CD4-positive, alpha-beta T cell treated with Interleukin-12 subunit alpha and Interleukin-12 subunit beta, for 1 hour (primary cell): ENCODE measurements around the gene IFRD2.
"Not testable (repeated sequence)": the region's sequence is repeated elsewhere in the genome, so short reads cannot be mapped to it uniquely, and the experiment has no call there.

Experiments used
- DNase-seq: peaks from one replicate; pipeline ENCODE4 v3.0.0-alpha.2; 2020

Gene IFRD2

GRCh38 chr3:50279255-50280016, 12.8 kb downstream of the IFRD2 start:
- no peak for DNase-seq

- DNase-seq, result no peak
These were observed 13.4 kb downstream of the IFRD2 start, which contains the start of gene LSMEM2 for GRCh38 chr3:50278880-50279224. TSS of gene LSMEM2 (plus strand) at chr3:50279087. CDS start at chr3:50279114, 27 bp downstream.

DNA sequence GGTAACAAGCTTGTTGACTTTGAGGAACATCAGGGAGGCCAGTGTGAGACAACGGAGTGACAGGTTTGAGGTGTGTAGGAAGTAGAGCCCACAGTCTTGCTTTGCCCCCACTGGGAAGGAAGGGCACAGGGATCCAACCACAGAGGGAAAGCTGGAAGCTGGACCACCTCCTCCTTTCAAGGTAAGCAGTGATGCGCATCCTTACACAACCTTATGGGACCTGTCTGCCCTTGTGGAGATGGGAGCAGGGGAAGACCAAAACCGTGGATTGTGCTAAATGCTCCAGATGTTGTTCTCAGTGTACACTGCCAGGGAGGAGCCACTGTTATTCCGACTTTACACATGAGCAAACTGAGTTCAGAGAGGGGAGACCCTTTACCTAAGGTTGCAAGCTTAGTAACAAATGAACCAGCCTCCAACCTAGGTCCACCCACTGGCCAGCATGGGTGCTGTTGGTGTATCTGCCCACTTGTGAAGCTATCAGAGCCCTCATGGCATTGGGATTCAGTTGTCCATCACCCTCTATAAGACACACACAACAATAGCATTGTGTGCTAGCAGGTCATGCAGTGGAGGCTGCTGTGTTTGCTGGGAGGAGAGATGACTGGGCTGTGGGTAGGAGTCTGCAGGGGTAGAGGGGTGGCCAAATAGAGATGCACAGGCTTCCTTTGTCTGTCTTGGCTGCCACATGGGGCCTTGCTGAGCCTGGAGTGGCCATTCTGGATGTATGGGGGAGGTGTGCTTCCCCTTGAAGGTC, 13.9 kb downstream of the IFRD2 start:
- no peak for DNase-seq

DNA sequence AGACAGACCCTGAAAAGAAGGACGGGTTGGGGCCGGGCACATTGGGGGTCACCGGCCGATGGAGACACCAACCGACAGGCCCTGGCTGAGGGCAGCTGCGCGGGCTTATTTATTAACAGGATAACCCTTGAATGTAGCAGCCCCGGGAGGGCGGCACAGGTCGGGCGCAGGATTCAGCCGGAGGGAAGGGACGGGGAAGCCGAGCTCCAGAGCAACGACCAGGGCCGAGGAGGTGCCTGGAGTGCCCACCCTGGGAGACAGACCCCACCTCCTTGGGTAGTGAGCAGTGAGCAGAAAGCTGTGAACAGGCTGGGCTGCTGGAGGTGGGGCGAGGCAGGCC, 15.5 kb downstream of the IFRD2 start:
- no peak for DNase-seq

- peak; percentile 27 for DNase-seq
These were observed 16.1 kb downstream of the IFRD2 start for GRCh38 chr3:50275996-50276761.

DNA sequence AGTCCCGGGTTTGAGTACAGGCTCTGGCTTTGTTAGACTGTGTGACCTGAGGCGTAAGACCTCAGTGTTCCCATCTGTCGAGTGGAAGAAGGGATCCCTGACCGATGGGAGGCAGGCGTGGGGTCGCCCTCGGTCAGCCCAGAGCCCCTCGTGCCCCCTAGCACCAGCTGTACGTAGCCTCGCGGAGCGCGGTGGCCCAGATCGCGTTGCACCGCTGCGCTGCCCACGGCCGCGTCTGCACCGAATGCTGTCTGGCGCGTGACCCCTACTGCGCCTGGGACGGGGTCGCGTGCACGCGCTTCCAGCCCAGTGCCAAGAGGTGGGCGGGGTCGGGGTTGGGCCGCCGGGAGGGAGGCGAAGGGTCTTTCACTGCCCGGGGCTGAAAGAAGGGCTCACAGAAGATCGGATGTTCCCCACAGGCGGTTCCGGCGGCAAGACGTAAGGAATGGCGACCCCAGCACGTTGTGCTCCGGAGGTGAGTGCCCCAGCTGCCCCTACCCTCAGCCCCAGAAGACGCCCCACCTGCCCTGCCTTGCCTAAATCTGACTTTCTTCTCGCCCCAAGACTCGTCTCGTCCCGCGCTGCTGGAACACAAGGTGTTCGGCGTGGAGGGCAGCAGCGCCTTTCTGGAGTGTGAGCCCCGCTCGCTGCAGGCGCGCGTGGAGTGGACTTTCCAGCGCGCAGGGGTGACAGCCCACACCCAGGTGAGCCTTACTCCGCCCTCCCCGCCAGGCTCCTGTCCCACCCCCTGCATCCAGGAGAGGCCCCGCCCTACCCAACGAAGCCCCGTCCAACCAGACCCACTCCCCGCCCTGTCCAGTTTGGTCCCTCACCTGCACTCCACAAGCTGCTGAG, 16.9 kb downstream of the IFRD2 start:
- DNase-seq, result no peak

DNA sequence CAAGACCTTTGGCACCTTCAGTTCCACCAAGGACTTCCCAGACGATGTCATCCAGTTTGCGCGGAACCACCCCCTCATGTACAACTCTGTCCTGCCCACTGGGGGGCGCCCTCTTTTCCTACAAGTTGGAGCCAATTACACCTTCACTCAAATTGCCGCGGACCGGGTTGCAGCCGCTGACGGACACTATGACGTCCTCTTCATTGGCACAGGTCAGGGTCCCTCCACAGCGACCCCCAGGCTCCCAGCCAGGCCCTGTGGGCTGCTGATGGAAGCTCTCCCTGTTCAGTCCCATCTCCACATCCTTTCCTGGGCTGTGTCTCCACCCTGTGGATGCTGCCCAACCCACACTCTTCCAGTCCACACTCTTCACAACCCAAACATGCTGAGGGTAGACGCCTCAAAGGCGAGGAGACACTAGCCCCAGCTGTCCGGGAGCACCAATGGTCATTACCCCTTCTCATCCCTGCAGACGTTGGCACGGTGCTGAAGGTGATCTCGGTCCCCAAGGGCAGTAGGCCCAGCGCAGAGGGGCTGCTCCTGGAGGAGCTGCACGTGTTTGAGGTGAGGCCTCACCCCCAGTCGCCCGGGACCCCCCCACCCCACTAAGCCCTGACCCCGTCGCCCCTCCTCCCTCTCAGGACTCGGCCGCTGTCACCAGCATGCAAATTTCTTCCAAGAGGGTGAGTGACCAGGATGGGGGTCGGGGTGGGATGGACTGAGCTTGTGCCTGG, 17.7 kb downstream of the IFRD2 start:
- peak; percentile 71 for DNase-seq

DNA sequence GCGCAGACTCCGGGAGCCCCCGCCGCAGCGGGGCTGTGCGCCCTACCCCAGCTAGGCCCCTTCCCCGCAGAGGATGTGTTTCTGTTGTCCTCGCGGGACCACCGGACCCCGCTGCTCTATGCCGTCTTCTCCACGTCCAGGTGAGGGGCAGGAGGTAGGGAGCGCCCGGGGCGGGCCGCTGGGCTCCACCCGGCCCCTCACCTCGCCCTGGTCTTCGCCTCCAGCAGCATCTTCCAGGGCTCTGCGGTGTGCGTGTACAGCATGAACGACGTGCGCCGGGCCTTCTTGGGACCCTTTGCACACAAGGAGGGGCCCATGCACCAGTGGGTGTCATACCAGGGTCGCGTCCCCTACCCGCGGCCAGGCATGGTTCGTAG, 18.6 kb downstream of the IFRD2 start:
- no peak for DNase-seq

- DNase-seq, result peak; percentile 87
These were observed 19.1 kb downstream of the IFRD2 start for GRCh38 chr3:50272911-50273688.

DNA sequence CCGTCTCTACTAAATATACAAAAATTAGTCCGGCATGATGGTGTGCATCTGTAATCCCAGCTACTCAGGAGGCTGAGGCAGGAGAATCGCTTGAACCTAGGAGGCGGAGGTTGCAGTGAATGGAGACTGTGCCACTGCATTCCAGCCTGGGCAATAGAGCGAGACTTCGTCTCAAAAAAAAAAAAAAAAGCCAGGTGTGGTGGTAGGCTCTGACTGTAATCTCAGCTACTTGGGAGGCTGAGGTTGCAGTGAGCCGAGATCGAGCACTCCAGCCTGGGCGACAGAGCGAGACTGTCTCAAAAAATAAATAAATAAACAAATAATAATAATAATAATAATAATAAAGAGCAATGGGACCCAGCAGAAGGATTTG, 19.7 kb downstream of the IFRD2 start:
- DNase-seq, result not testable (repeated sequence)

- no peak for DNase-seq
These were observed 20.8 kb downstream of the IFRD2 start for GRCh38 chr3:50271314-50271936.

GRCh38 chr3:50270422-50271224, 21.6 kb downstream of the IFRD2 start:
- DNase-seq, result no peak

GRCh38 chr3:50269977-50270413, 22.2 kb downstream of the IFRD2 start:
- no peak for DNase-seq

DNA sequence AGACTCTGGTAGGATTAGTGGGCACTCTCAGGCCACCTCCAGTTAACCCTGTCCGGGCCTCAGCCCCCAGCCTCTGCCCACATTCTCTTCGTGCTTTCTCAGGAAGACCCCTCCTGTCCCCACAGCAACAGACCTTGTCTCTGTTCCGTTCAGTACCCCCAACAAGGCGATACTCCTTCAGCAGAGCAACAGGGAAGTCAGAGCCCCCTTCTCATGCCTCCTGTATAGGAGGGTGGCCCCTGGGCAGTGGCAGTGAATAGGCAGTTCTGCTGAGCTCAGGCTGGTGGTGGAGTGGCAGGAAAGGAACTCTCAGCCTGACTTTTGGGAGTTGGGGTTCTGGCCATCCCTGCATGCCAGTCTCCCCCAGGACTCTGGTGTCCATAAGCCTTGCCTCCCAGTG, 22.8 kb downstream of the IFRD2 start:
- DNase-seq, result no peak

GRCh38 chr3:50268703-50269451, 23.4 kb downstream of the IFRD2 start, which contains the start of gene SEMA3B:
TSS of gene SEMA3B (plus strand) at chr3:50269147. CDS start at chr3:50269241, 94 bp downstream.
- no peak for DNase-seq

GRCh38 chr3:50268276-50268675, 24.0 kb downstream of the IFRD2 start:
- no peak for DNase-seq

DNA sequence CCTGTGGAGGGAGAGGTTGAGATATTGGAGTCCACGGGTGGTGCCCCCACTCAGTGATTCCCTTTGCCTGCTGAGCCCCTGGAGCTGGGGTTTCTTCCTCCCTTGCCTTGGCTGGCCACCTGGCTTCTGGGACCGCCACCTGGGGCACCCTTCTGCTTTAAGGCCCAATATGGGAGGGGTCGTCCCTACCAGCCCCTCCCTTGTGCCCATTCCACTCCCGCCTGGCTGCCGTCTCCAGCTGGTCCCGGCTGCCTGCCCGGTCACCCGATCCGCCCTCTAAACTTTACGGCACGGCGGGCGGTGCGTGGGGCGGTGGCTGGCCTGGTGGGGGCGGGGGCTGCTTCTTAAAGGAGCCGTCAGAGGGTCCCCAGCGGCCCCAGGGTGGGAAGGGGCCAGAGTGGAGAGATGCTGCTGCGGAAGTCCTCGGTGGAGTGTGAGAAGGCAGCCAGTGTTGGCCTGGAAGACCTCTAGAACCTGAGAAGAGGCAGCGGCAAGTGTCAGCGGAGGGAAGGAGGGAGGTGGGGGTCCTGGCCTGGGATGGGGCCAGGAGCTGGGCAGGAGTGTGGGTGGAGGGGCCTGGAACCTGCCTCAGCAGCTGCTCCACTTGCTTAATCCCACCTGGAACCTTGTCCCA, 24.8 kb downstream of the IFRD2 start:
- no peak for DNase-seq

DNA sequence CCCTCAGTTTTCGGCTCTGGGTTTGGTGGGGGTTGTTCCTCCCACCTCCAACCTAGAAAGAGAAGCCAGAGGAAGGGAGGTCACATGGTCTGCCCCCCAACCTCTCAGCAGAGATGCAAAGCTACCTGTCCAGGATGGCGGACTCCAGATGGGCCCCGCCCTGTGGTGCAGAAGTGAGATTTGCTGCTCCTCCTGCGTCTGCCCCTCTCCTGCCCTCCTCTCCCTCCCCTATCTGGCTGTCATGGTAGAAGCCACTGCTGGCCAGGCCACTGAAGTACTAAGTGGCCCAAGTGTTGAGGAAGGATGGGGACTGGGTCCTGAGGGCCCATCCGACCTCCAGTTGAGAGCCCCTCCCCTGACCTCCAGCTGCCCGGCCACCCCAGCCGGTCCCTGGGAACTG, 25.4 kb downstream of the IFRD2 start:
- DNase-seq, result no peak

DNA sequence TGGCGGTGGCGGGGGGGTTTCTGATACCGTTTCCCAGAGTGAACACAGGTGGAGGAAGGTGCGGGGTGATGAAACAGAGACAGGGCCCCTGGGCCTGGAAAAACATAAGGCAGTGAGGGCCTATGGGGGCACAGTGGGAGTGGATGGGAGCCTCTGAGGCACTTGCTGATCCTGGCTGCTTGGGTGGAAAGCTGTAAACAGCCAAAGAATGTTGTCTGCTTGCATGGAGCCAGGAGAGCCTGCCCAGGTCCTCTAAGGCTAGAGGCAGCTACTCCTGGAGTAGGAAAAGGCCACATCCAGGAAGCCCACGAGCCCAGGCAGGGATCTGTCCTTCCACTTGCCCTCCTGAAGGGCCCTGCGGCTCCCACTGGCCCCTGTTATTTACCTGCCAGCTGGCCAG, 26.2 kb downstream of the IFRD2 start:
- DNase-seq, result no peak
